Pancreas (tissue), 10 donors: Measurements from ENCODE around the gene OR2AT4. TPM values are rescaled to one million over a fixed set of nuclear protein-coding genes. Genes with fewer than 3 reads are reported as not detected.

ENCODE experiments used
- ATAC-seq, 4 donors: fragments of 200-7000 bp; cut with Tn5 transposase; one replicate each; pipeline versions ENCODE4 v1.8.0 to v1.9.1; 2020; ENCODE audit warnings: mild to moderate bottlenecking in 4 of 4, moderate library complexity in 4 of 4
- DNase-seq, 6 donors: peaks; one replicate each; pipeline ENCODE4 v3.0.0-alpha.2; 2020
- FAIRE-seq: peaks from 2 replicates; lab custom pipeline; 2012; peaks lifted over from hg19 to GRCh38; lab: Jason Lieb, UNC
- H3K27ac ChIP-seq, 4 donors: fragments of 200-600 bp; sonication (generic); 1 replicate in 3 of 4; 2 replicates in 1 of 4; pipeline versions ENCODE4 v1.5.0 to v1.8.0; 2020
- H3K27me3 ChIP-seq, 4 donors: fragments of 200-600 bp; one replicate each; pipeline ENCODE4 v1.8.0; 2021
- H3K36me3 ChIP-seq, 3 donors: fragments of 200-600 bp; sonication (generic) in 1 of 3; one replicate each; pipeline versions ENCODE4 v1.5.0 to v1.8.0; 2020 to 2021
- H3K4me1 ChIP-seq, 3 donors: fragments of 200-600 bp; one replicate each; pipeline ENCODE4 v1.8.0; 2021
- H3K4me3 ChIP-seq, 4 donors: fragments of 200-600 bp; sonication (generic) in 2 of 4; one replicate each; pipeline versions ENCODE4 v1.5.0 to v1.8.0; 2020 to 2021
- H3K9me3 ChIP-seq, 4 donors: fragments of 200-600 bp; one replicate each; pipeline ENCODE4 v1.8.0; 2021
- WGBS, 2 donors: extraction: QIAGEN DNeasy Blood & Tissue Kit; methylation state at CpG; one replicate each; pipeline ENCODE4 v1.1.7; 2013; 5-methylcytosine and 5-hydroxymethylcytosine counted together
- intact Hi-C, 3 donors: fragments of 100-400 bp; cut with DNase I; formaldehyde crosslinking; loops; one replicate each; pipeline versions ENCODE4 v1.11.1 to v1.14.2; 2022
- polyA plus RNA-seq, 2 donors: library from polyadenylated mRNA; stranded (reverse); fragments of 200-250 nt; gene quantifications; one replicate each; pipeline ENCODE4 v1.2.3, GENCODE V29; 2013
- total RNA-seq, 6 donors: library from RNA; stranded (reverse); fragmentation: NEBNext Ultra II Directional in 4 of 6; extraction: Animal tissue kit (Norgen Biotek cat#: 25700) in 4 of 6; gene quantifications; one replicate each; pipeline versions ENCODE4 v1.2.1 to v1.2.4, GENCODE V29; 2021 to 2023
- TF ChIP-seq, protein P1 (sequence below), 4 donors: fragments of 200-600 bp; sonication (generic) in 3 of 4; IDR thresholded peaks; one replicate each; pipeline versions ENCODE4 v1.5.0 to v1.8.0; 2021; ENCODE audit warnings: antibody characterized with exemption in 4 of 4
- donor health status: healthy with polysubstance abuse.
- donor health status: DM: no; HTN: no; CAD: no; lungs with moderate emphysema.
- donor health status: DM: no; HTN: no; CAD: no.
- donor health status: control.
- donor health status: control.
- donor health status: Bipolar disorder and iron deficiency.
- donor health status: DM: yes; HTN: yes; CAD: no.
- donor health status: DM: no; HTN: no; CAD: no.
- donor health status: DM: no; HTN: no; CAD: no.
- donor health status: DM: yes; HTN: yes; CAD: no.

OR2AT4 gene
- not detected for total RNA-seq
- polyA plus RNA-seq = under 1 TPM in 1 of 2 donors, not detected in 1; under 0.01 TPM

DNA sequence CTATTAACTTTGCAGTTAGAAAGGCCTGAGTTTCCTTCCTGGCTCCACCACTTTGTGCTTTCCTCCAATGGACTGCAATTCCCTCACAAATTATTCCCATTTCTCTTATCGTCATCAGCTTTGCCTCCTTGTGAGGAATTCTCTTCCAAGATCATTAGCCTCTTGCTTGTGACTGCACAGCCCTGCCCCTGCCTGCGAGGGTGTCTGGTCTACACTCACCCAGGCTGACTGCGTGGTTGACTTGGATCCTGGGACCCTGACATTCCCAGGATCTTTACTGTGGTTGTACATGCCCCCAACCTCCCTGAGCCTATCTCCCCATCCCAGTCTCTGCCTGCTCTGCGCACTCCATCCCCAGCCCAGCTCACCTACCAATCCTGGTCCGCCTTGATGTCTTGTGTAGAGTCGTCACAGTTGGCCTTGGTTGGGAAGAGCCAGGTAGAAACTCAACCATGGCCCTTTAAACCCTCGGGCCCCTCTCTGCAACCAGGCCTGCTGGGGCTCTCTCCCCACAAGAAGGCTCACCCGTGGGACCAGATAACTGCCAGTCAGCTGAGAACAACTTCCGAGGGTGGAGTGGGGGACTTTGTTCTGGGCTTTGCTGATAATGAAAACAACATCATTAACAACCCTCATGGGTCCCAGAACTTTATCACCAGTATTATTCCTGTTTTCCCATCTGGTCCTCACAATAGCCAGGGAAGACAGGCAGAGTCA is at the start of gene OR2AT4:
OR2AT4 (minus strand) TSS at position 421 of the 717 bp plus-strand sequence.
- intact Hi-C loops = no loop called here
- Histone ChIP-seq H3K27ac (no peak within 1 kb of the TSS), H3K4me1 (no peaks in the 10 kb centered on the region), H3K27me3 (no peaks in the 10 kb centered on the region), H3K9me3 (no peaks in the 10 kb centered on the region), H3K36me3 (no peaks in the 10 kb centered on the region), H3K4me3 (no peak within 1 kb of the TSS)
- ATAC-seq = no peak
- WGBS, 2 donors = 74 to 77% methylated on average over 9 of the region's 9 CpGs
- FAIRE-seq = no peak
- DNase-seq = no peak
- TF ChIP-seq, protein P1, sequence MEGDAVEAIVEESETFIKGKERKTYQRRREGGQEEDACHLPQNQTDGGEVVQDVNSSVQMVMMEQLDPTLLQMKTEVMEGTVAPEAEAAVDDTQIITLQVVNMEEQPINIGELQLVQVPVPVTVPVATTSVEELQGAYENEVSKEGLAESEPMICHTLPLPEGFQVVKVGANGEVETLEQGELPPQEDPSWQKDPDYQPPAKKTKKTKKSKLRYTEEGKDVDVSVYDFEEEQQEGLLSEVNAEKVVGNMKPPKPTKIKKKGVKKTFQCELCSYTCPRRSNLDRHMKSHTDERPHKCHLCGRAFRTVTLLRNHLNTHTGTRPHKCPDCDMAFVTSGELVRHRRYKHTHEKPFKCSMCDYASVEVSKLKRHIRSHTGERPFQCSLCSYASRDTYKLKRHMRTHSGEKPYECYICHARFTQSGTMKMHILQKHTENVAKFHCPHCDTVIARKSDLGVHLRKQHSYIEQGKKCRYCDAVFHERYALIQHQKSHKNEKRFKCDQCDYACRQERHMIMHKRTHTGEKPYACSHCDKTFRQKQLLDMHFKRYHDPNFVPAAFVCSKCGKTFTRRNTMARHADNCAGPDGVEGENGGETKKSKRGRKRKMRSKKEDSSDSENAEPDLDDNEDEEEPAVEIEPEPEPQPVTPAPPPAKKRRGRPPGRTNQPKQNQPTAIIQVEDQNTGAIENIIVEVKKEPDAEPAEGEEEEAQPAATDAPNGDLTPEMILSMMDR (IDR thresholded peaks at IDR 0.05) = no peak

DNA sequence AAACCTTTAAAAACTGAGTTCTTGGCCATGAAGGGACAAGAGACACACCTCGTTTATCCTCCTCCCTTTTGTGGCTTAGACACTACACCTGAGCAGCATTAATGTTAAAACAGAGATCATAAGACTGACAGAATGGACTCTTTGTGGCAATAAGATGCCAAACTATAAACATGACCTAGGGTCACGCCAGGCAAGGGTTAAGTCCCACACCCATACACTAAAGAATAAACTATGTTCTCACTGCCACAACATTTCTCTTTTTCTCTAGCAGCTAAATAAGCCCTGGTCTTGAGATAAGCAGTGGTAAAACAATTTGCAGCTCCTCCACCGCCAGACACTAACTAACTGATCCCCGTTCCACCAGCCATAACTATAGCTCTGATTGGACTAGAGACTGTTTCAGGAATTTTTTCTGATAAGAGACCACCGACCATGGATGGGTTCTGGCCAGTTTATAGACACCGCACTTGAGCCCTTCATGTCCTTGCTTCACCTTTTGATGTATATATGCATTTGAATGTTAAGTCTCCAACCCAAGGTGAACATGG is 49.4 kb upstream of the OR2AT4 start:
- no peak for DNase-seq
- no peaks in the 10 kb centered on the region for H3K27me3 ChIP-seq
- TF ChIP-seq, protein P1 (IDR thresholded peaks at IDR 0.05) = no peak
- ATAC-seq = no peak
- WGBS, 2 donors = 46 to 57% methylated on average over 6 of the region's 6 CpGs
- H3K9me3 ChIP-seq = no peaks in the 10 kb centered on the region
- H3K4me1 ChIP-seq = peaks cover 0 to 10% (median 4%) of the 10 kb centered on the region in 3 donors
- H3K27ac ChIP-seq = no peak overlapping the region
- intact Hi-C loops = loop anchor here in 1 of 3 donors (5.0 kb wide), 1 partner anchor 51 kb away; no protein-coding TSS in a partner anchor
- no peak overlapping the region for H3K4me3 ChIP-seq
- FAIRE-seq = no peak
- no peaks in the 10 kb centered on the region for H3K36me3 ChIP-seq

DNA sequence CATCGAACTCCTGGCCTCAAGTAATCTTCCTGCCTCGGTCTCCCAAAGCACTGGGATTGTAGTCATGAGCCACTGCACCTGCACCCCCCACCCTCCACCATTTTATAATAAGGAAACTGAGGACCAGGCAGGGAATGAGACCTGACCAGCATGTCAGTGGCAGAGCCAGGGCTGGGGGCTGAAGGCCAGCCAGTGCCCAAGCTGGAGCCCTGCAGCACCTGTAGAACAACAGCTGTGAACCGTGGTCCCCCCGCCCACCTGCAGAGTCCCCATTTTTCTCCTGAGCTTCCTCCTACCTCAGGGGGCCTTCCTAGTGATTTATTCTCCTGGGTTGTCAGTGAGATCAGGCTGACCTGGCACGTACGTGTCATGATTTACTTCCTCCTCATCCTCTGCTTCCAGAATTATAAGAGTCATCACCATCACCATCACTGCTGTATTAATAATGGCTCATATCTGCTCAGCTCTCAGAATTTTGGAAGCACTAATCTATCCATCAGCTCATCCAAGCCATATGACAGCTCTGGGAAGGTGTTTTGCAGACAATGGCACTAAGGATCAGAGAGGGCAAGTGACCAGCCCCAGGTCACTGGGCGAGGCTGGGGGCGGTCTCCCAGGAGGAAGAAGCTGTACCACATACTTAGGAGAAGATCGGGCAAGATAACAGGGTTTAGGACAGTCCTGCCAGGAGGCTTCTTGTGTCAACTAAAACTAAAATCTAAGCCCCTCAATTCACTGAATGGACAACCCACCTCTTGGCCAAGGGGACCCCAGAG is 48.7 kb upstream of the OR2AT4 start:
- DNase-seq = no peak
- no peaks in the 10 kb centered on the region for H3K27me3 ChIP-seq
- no peak for ATAC-seq
- 67 to 71% methylated on average over 9 of the region's 9 CpGs for WGBS, 2 donors
- FAIRE-seq = no peak
- H3K27ac ChIP-seq = no peak overlapping the region
- TF ChIP-seq, protein P1 (IDR thresholded peaks at IDR 0.05) = no peak
- intact Hi-C loops = loop anchor here in 1 of 3 donors (5.0 kb wide), 1 partner anchor 52 kb away; no protein-coding TSS in a partner anchor
- H3K4me3 ChIP-seq = no peak overlapping the region
- no peaks in the 10 kb centered on the region for H3K9me3 ChIP-seq
- H3K4me1 ChIP-seq = peaks cover 0 to 8% (median 0%) of the 10 kb centered on the region in 3 donors
- no peaks in the 10 kb centered on the region for H3K36me3 ChIP-seq

DNA sequence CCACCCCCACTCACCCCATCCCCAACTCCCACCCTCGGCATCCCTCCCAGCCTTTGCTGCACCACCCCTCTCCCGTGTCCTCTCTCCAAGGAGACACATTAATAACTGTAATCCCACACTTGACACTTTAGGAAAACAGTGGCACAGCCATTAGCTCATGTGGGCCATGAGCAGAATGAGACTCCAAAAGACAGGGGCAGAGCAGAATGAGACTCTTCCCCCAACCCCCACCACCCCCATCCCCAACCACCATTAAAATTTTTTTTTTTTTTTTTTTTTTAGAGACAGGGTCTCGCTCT is 48.0 kb upstream of the OR2AT4 start:
- TF ChIP-seq, protein P1 (IDR thresholded peaks at IDR 0.05) = peak in 1 of 4 donors; percentile 10
- FAIRE-seq = no peak
- no peak overlapping the region for H3K4me3 ChIP-seq
- no peaks in the 10 kb centered on the region for H3K9me3 ChIP-seq
- H3K27ac ChIP-seq = no peak overlapping the region
- DNase-seq = no peak
- no peak for ATAC-seq
- WGBS, 2 donors = 36 to 37% methylated on average over 3 of the region's 3 CpGs
- no peaks in the 10 kb centered on the region for H3K27me3 ChIP-seq
- no peaks in the 10 kb centered on the region for H3K36me3 ChIP-seq
- H3K4me1 ChIP-seq = peaks cover 0 to 4% (median 0%) of the 10 kb centered on the region in 3 donors
- intact Hi-C loops = loop anchor here in 2 of 3 donors (5.0 kb wide), 3 partner anchors 53 to 103 kb away; no protein-coding TSS in a partner anchor
